DMS79 treated with DMSO at 0.1 percent for 48 hours (cell line): Measurements from ENCODE around the gene EHD4.

ENCODE experiments used
- DNase-seq: peaks from one replicate; lab custom pipeline; 2025; lab: John Stamatoyannopoulos, UW

Gene EHD4

GRCh38 chr15:41980654-41981323, 8.4 kb upstream of the EHD4 start:
- no peak for DNase-seq

GRCh38 chr15:41979493-41980266, 7.3 kb upstream of the EHD4 start:
- no peak for DNase-seq

DNA sequence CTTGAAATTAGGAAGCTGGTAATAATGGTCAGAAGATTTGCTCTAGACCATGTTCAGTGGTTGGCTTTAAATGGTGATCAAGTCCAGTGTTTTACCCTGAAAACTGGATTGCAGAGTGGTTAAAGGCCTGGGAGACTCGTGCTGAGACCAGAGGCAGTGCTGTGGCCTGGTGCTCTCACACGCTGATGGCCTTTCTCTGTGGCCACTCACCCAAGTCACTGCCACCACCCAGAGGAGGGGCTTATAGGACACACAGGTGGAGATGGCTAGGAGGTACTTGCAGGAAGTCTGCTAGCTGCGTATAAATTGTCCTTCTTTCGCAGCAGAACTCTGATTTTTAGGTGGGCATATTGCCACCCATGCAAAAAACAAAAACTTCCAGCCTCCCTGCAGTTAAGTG, 6.2 kb upstream of the EHD4 start:
- no peak for DNase-seq

GRCh38 chr15:41977757-41978383, 5.5 kb upstream of the EHD4 start:
- DNase-seq = no peak

DNA sequence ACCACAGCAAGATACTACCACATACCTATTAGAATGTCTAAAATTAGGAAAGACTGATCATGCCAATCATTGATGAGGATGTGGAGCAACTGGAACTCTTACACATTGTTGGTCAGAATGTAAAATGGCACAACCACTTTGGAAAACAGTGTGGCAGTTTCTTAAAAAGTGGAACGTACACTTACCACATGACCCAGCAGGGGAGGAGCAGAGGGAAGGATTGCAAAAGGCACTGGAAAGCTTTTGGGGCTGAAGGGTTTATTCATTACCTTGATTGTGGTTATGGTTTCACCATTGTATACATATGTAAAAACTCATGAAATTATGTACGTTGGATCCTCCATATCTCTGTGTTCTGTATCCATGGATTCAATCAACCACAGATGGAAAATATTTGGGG, 3.3 kb upstream of the EHD4 start:
- no peak for DNase-seq

GRCh38 chr15:41974041-41974440, 1.7 kb upstream of the EHD4 start:
- no peak for DNase-seq

- DNase-seq = no peak
Measured at GRCh38 chr15:41971895-41972252, 483 bp downstream of the EHD4 start.

DNA sequence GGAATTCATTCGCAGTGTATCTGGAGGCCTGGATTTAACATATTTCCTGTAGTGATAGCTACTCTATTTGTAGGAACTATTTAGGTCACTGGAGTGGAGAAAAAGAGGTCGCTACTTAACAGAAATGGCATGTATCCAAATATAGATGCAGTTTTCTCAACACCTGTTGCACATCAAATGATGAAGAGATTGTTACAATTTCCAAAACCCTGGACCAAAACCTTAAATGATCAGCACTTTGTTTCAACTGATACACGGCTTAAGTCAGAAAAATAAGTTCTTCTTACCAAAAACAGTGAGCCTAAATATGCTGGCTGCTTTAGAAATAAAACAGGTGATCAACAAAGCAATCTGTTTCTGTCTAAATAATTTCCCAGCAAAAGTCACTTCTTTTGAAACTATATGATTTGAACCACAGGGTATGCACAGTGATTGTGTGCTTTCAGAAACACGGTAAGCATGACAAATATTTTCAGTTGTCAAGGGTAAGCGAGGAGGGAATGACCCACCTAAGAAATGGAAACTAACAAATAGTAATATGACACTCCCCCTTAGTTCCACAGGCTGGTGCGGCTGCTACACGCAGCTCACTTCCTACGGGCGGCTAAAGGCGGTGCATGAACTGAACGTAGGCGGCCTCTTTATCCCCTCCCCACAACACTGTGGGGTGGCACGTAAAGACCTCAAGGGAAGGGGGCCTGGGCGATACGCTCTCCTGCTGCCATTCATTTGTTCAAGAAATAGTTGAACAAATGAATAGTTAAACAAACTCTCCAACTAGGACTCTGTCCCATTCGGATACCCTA, 1.1 kb downstream of the EHD4 start:
- peak; percentile 13 for DNase-seq

DNA sequence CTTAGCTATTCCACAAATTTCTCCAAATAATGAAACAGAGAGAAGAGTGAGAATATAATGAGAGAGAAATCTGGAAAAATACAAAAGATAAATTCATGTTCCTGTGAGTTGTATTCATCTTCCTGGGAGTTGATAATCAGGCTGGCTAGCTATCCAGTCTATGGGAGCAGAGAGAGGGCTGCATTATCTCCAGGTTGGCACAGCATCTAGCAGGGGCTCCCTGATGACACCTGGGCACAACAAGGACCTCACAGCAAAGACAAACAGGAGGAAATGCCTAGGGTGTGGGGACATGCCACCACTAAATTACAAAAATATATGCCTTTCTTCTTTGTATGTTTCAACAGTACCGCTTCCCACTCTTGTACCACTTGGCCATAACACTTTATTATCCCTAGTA, 1.9 kb downstream of the EHD4 start:
- no peak for DNase-seq

DNA sequence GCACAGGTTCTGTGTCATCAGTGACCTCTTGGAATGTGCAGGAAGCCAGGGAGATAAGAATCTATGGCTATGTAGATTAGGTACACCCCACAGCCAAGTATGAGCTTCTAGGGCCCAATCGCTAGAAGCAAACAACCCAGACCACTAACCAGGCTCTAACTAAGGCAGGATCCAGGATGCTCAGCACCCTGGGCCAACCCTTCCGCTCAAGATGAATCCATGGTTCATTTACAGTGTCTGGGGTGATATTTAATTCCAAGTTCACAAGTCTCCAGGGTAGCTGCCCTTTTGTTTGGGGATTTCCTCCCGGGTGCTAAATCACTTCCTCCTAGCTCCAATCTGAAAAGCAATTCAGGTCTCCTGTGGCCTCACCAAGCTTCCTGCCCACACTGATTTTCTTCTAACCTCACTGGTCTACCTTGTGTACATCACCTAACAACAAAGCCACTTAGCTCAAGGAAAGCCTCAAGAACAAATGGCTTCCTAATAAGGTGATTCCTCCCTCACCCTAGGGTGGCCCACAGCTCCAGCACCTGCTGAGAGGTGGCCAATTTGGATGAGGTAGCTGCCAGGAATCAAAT, 2.4 kb downstream of the EHD4 start:
- no peak for DNase-seq

- DNase-seq = no peak
Measured at GRCh38 chr15:41968701-41969100, 3.7 kb downstream of the EHD4 start.

DNA sequence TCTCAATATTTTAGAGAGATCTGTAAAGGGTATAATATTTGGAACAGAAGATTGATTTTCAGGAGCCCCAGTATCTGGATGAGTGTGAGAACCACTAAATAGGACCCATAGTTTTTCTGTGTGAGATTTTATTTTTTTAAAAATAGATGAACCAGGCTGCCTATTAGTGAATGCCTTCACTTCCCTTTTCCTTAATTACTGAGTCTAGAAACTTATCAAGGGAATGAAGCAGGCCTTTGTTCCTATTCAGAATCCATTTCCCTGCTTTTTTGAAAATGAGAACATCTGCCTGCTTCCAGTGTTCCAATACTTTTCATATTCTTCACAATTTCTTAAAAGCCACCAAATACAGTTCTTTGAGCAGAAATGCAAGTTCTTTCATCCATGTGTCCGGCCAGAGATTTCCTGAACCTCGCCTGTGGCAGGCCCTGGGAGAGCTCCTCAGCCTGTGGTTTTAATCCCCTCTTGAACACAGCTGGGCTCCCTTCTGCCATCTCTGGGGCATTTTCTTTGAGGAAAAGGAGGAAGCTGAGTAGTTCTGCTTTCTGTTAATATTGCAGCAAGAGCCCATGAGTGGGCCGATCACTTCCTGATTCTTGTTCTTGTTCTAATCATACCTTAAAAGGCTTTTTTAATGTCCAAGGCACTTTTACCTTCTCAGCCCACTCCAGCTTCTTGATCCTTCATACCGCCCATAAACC, 4.7 kb downstream of the EHD4 start:
- no peak for DNase-seq

DNA sequence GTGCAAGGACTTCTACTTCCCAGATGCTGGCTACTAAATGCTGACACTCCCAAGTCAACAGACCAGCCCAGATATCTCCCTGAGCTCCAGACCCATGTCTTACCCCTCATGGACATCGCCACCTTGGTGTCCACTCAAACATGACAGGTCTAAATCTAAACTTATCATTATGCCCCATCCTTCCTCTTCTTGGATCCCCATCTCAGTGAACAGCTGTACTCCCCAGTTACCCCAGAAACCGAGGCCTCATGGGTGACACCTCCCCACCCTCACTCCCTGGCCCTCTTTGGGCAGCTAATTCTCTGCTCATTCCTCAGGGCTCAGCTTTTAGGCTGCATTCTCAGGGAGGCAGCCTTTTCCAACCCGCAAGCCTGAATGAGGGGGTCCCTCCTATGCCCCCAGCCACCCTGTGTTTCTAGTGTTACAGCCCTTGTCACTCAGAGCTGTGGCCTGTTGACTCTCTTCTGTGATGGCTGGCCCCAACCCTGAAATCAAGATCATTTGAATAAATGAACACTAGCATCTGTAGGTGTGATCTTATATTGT, 5.4 kb downstream of the EHD4 start:
- DNase-seq = no peak

DNA sequence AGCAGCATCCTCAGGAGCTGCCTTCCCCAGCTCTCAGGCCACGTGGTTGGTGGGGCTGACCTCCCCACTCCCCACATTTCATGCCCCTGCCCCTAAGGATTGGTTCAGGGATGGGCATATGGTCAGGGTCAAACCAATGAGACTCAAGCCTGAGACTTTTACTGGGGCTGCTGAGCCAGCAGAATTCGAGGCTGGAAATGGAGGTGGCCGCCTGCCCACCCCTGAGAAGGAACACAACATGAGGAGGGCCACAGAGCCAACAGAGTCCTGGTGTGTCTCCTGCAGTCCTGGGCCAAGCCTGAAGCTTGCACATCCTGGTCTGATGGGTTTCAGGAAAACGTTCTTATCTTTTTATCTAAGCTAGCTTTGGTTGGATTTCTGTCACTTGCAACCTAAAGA, 5.9 kb downstream of the EHD4 start:
- DNase-seq = no peak

GRCh38 chr15:41965441-41966413, 6.6 kb downstream of the EHD4 start:
- DNase-seq = no peak

- no peak for DNase-seq
Measured at GRCh38 chr15:41961595-41962202, 10.7 kb downstream of the EHD4 start.

GRCh38 chr15:41961001-41961518, 11.3 kb downstream of the EHD4 start:
- DNase-seq = no peak

DNA sequence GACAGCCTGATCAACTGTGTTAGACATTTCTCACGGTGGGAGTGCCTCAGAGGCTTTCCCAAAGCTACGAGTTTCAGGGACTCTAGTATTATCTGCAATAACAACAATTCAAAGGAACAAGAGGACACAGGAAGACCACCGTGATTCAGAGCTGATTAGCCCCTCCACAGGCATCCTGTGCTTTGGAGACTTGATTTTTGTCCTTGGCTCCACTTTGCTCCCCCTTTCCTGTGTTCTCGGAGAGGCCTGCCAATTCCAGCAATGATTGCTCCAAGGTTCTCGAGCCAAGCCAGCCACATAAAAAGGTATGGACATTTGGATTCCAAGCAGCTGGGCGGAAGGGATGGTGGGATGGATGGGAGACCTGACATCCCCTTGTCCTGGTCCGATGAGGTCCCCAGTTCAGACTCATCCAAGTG, 14.3 kb downstream of the EHD4 start:
- DNase-seq = no peak
